Panc1 (cell line): ENCODE data around the gene RASIP1. TPM values are rescaled to one million over a fixed set of nuclear protein-coding genes. Genes with fewer than 3 reads are reported as not detected.

ENCODE experiments used
- ATAC-seq: fragments of 200-7000 bp; cut with Tn5 transposase; 2 replicates; pipeline ENCODE4 v1.9.1; 2020; ENCODE audit warnings: mild to moderate bottlenecking, moderate library complexity
- BruUV-seq: library from RNA; stranded (reverse); fragments of 400-500 nt; replicated peaks from 2 replicates; lab custom pipeline; 2021; lab: Mats Ljungman, UMichigan
- CTCF ChIA-PET: fragments of 300-600 bp; sonication (Branson Sonifier 250); formaldehyde crosslinking; loops from one replicate; lab custom pipeline; 2022; ENCODE audit warnings: antibody characterized with exemption; lab: Charles Lee
- POLR2A ChIA-PET: fragments of 300-600 bp; sonication (Branson Sonifier 250); formaldehyde crosslinking; loops from one replicate; lab custom pipeline; 2022; ENCODE audit warnings: antibody characterized with exemption; lab: Charles Lee
- DNase-seq: peaks from one replicate; pipeline ENCODE4 v3.0.0-alpha.2; 2010; ENCODE audit warnings: low read depth, low spot score
- H3K27ac ChIP-seq: 2 replicates; pipeline ENCODE4 v1.5.1; 2011; ENCODE audit warnings: mild to moderate bottlenecking, low read length, inconsistent platforms
- H3K27me3 ChIP-seq: fragments of 200-500 bp; sonication (Bioruptor generic); 2 replicates; pipeline ENCODE4 v1.6.0; 2014; ENCODE audit warnings: low read length, inconsistent platforms; ENCODE audit not compliant: control insufficient read depth, insufficient read depth
- H3K36me3 ChIP-seq: fragments of 200-500 bp; sonication (Bioruptor generic); 2 replicates; pipeline ENCODE4 v1.5.1; 2014; ENCODE audit warnings: inconsistent platforms, mild to moderate bottlenecking, low read length, moderate library complexity; ENCODE audit not compliant: control insufficient read depth, insufficient read depth
- H3K4me1 ChIP-seq: 2 replicates; pipeline ENCODE4 v1.5.1; 2011; ENCODE audit warnings: inconsistent platforms, mild to moderate bottlenecking, low read length, moderate library complexity; ENCODE audit not compliant: control insufficient read depth, insufficient read depth
- H3K4me3 ChIP-seq, 2 experiments: 2 replicates each; pipeline ENCODE4 v1.5.1; 2011 to 2012; ENCODE audit warnings: low read depth in 2 of 2, low read length in 2 of 2, mild to moderate bottlenecking in 2 of 2, inconsistent platforms in 1 of 2, moderate library complexity in 1 of 2
- H3K9me3 ChIP-seq: fragments of 200-500 bp; sonication (Bioruptor generic); 2 replicates; pipeline ENCODE4 v1.5.1; 2014; ENCODE audit warnings: low read depth, mild to moderate bottlenecking, inconsistent platforms, low read length, moderate library complexity; ENCODE audit not compliant: control insufficient read depth, insufficient read depth
- CTCF ChIP-seq: fragments of 450-650 bp; IDR thresholded peaks from 2 replicates; pipeline ENCODE4 v1.5.1; 2017; ENCODE audit warnings: mild to moderate bottlenecking
- POLR2AphosphoS5 ChIP-seq: IDR thresholded peaks from 2 replicates; pipeline ENCODE4 v1.6.1; 2012; ENCODE audit warnings: mild to moderate bottlenecking, low read depth, low read length, moderate library complexity
- SIN3A ChIP-seq: IDR thresholded peaks from 2 replicates; pipeline ENCODE4 v1.6.1; 2012; ENCODE audit warnings: low read depth, mild to moderate bottlenecking, low read length, moderate library complexity, borderline replicate concordance; ENCODE audit not compliant: insufficient read depth
- TCF7L2 ChIP-seq: IDR thresholded peaks from 2 replicates; pipeline ENCODE4 v1.6.1; 2011; ENCODE audit warnings: mild to moderate bottlenecking, low read depth, low read length, inconsistent platforms
- in situ Hi-C: cut with HindIII; loops from 2 replicates; pipeline ENCODE4 v1.10.0; 2016; ENCODE audit warnings: low sequenced_read_pairs, low pct_unique_long_range_greater_than_20kb
- intact Hi-C: fragments of 100-400 bp; cut with micrococcal nuclease; formaldehyde crosslinking; loops from one replicate; pipeline ENCODE4 v1.10.0; 2022; ENCODE audit not compliant: unreplicated experiment
- total RNA-seq: library from RNA; stranded (reverse); gene quantifications from one replicate; pipeline ENCODE4 v1.2.1, GENCODE V29; 2021; ENCODE audit not compliant: unreplicated experiment
- TF ChIP-seq, protein P1 (sequence below), 2 experiments: IDR thresholded peaks; 2 replicates each; pipeline ENCODE4 v1.6.1; 2011 to 2012; ENCODE audit warnings: low read depth in 2 of 2, control low read depth in 1 of 2, low read length in 1 of 2, mild to moderate bottlenecking in 1 of 2, moderate library complexity in 1 of 2; ENCODE audit not compliant: insufficient read depth in 1 of 2

RASIP1 gene
- total RNA-seq, 1 experiment from 2014 or later: 0.41 TPM

GRCh38 chr19:48698046-48698445 lies 42.4 kb downstream of the RASIP1 start:
- ChIA-PET CTCF (no interaction called here), POLR2A (no interaction called here)
- BruUV-seq: no TSS peak
- in situ Hi-C loops: no loop called here
- Histone ChIP-seq H3K27me3 (no peaks in the 10 kb centered on the region), H3K36me3 (no peaks in the 10 kb centered on the region), H3K4me1 (peaks cover 3% of the 10 kb centered on the region; the same call in 1 of the 2 replicates), H3K27ac (no peak overlapping the region), H3K9me3 (no peaks in the 10 kb centered on the region), H3K4me3 (no peak overlapping the region)
- ATAC-seq (peak; percentile 72; the same call in 1 of the 2 replicates), DNase-seq (no peak)
- TF ChIP-seq CTCF: no peak
- TF ChIP-seq POLR2AphosphoS5: no peak
- TF ChIP-seq TCF7L2: no peak
- TF ChIP-seq SIN3A: no peak
- TF ChIP-seq, protein P1, sequence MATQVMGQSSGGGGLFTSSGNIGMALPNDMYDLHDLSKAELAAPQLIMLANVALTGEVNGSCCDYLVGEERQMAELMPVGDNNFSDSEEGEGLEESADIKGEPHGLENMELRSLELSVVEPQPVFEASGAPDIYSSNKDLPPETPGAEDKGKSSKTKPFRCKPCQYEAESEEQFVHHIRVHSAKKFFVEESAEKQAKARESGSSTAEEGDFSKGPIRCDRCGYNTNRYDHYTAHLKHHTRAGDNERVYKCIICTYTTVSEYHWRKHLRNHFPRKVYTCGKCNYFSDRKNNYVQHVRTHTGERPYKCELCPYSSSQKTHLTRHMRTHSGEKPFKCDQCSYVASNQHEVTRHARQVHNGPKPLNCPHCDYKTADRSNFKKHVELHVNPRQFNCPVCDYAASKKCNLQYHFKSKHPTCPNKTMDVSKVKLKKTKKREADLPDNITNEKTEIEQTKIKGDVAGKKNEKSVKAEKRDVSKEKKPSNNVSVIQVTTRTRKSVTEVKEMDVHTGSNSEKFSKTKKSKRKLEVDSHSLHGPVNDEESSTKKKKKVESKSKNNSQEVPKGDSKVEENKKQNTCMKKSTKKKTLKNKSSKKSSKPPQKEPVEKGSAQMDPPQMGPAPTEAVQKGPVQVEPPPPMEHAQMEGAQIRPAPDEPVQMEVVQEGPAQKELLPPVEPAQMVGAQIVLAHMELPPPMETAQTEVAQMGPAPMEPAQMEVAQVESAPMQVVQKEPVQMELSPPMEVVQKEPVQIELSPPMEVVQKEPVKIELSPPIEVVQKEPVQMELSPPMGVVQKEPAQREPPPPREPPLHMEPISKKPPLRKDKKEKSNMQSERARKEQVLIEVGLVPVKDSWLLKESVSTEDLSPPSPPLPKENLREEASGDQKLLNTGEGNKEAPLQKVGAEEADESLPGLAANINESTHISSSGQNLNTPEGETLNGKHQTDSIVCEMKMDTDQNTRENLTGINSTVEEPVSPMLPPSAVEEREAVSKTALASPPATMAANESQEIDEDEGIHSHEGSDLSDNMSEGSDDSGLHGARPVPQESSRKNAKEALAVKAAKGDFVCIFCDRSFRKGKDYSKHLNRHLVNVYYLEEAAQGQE (IDR thresholded peaks at IDR 0.05; ENCODE audit: insufficient read depth in 1 of 2, low read depth in 2 of 2, low read length in 1 of 2): no peak
- intact Hi-C loops: no loop called here

DNA sequence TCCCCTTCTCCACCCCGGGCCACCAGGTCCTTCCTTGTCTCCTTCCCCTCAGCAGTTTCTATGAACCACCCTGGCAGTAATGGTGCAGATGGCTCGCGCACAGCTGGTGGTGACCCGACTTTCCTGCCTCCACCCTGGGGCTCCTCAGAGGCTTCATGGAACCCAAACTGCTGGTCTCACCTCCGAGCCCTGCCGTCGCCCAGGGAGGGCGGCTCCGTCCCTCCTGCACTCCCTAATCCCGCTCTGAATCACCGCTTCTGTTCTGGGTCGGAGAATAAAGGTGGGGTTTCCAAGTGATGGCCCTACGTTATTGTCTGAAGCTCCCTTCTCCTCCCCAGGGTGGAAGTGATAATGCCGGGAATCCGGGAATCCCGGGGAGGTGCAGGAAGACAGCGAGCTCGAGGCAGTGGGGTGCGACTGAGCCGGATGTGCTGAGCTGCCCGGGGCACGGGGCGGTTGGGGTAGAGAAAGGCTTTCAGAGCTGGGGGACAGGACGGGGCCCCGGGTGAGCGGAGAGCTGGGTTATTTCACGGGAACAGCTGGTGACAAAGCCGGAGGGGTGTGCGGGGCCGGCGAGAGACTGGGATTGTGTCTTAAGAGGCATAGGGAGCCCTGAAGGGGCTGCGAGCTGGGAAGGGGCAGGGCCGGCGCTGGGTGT lies 43.9 kb downstream of the RASIP1 start:
- Histone ChIP-seq H3K9me3 (no peaks in the 10 kb centered on the region), H3K27me3 (no peaks in the 10 kb centered on the region), H3K4me3 (peak overlapping the region; percentile 3 to 32), H3K4me1 (peaks cover 3% of the 10 kb centered on the region; the same call in 1 of the 2 replicates), H3K27ac (no peak overlapping the region; the same call in 1 of the 2 replicates), H3K36me3 (no peaks in the 10 kb centered on the region)
- DNase-seq (no peak), ATAC-seq (peak; percentile 42; the same call in 1 of the 2 replicates)
- TF ChIP-seq, protein P1 (IDR thresholded peaks at IDR 0.05; ENCODE audit: insufficient read depth in 1 of 2, low read depth in 2 of 2, low read length in 1 of 2): no peak
- no peak for TF ChIP-seq CTCF
- TF ChIP-seq TCF7L2: no peak
- TF ChIP-seq POLR2AphosphoS5: no peak
- TF ChIP-seq SIN3A: no peak
- intact Hi-C loops: no loop called here
- in situ Hi-C loops: no loop called here
- no TSS peak for BruUV-seq
- ChIA-PET CTCF (no interaction called here), POLR2A (no interaction called here)
